G401.6 (cell line): Measurements from ENCODE around the gene UST.

ENCODE experiments used
- FAIRE-seq: peaks from 2 replicates; lab custom pipeline; 2012; peaks lifted over from hg19 to GRCh38; lab: Jason Lieb, UNC

Gene UST

GRCh38 chr6:149064001-149064659 lies 317.3 kb downstream of the UST start:
- no peak for FAIRE-seq

- no peak for FAIRE-seq
These were observed 317.8 kb downstream of the UST start for GRCh38 chr6:149064660-149065015.

- FAIRE-seq: no peak
These were observed 318.3 kb downstream of the UST start for GRCh38 chr6:149065121-149065520.

DNA sequence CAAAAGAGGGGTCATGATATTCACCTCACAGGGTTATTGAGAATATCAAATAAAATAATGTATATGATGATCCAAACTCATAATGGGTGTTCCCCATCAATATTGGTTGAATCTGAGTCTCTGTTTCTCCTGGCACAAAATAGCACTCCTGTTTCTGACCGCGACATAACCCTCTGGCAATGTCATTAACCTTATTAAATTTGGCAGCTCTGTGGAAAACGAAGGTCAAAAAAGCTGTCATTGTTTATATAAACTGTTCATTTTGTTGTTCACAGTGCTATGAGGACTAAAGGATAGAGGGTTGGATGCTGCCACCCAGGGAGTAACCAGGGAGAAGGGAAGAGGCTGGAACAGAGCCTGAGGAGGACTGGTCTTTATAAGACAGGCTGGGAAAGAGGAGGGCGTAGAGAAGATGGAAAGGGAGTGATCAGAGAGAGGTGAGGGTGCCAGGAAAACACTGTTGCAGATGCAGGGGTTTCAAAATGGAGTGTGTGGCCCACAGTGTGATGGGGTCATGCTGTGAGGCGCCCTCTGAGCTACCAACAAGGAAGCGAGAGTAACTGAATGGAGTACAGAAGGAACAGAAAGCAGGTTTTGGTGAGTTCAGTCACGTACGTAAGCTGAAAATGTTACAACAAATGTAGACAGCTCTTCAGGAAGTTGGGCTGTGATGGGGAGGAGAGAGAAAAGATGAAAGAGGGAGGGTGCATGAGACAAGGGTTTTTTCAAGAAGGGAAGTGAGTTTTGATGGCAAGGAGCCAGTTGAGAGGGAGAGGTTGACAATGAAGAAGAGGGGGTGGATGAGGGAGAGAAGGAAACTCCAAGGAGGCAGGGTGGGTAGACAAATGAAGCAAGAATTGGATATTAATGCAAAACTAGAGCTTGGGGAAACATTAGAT lies 319.1 kb downstream of the UST start:
- no peak for FAIRE-seq

DNA sequence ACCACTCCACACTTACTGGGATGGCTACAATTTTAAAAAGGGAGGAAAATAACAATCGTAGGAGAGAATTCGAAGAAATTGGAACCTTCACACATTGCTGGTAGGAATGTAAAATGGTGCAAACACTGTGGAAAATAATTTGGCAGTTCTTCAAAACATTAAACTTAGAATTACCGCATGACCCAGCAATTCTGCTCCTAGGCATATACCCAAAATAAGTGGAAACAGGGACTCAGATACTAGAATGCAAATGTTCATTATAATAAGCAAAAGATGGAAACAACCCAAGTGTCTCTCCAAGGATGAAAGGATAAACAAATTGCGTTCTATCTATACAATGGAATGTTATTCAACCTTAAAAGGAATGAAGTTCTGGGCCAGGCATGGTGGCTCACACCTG lies 325.2 kb downstream of the UST start:
- no peak for FAIRE-seq

DNA sequence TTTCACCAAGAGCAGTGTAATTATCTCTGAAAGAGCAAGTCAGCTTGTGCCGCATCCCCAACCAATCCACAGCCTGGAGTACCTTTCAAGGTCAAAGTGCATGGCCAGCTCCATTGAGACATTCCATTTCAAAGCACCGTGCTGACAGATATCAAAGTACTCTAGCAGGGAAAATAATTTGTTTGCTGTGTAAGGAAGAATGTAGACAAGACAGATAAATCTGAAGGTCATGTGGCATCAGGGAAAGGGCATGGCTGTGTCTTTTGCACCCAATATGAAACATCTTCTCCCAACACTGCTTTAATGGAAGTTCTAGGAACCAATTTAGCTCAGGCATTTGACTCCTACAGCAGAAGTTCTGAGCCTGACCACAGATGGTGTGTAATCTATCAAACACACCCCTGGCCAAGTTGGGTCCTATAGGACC lies 328.0 kb downstream of the UST start:
- no peak for FAIRE-seq

GRCh38 chr6:149075616-149076354 lies 329.0 kb downstream of the UST start:
- no peak for FAIRE-seq

- no peak for FAIRE-seq
These were observed 329.5 kb downstream of the UST start for GRCh38 chr6:149076355-149076734.

DNA sequence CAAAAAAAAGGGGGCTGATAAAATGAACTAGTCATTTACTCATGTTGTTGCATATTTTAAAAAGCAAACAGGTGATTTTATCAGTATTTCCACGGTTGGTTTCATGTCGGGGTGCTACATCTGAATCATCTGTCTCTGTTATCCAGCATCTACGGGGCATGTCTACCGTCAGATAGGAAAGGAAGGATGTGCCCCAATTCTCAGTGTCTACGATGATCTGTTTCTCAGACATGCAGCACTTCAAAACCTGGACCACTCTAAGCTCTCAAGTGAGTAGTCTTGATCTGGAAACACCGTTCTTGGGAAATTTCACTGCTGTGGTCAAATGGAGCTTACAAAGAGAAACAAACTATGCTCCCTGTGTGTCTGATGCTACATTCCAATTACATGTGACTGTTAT lies 330.4 kb downstream of the UST start:
- FAIRE-seq: no peak

DNA sequence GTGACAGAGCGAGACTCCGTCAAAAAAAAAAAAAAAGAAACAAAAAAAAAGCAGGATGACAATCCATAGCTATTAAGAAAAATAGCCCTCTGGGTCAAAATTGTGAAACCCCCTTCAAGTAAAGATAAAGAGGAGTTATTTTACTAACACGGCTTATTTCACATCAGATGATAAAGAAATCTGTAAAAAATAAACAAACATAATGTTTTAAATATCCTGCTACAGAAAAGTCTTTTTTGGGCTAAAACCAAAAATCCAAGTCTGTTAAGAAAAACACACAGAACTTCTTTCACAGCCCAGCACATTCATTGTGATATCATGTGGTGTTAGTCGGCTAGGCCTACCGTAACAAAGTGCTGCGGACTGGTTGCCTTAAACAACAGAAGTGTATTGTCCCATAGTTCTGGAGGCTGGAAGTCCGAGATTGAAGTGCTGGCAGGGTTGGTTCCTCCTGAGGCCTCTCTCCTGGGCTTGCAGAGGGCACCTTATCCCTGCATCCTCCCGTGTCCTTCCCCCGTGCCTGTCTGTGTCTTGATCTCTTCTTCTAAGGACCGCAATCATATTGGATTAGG lies 331.5 kb downstream of the UST start:
- FAIRE-seq: no peak

GRCh38 chr6:149079456-149079855 lies 332.6 kb downstream of the UST start:
- FAIRE-seq: no peak

DNA sequence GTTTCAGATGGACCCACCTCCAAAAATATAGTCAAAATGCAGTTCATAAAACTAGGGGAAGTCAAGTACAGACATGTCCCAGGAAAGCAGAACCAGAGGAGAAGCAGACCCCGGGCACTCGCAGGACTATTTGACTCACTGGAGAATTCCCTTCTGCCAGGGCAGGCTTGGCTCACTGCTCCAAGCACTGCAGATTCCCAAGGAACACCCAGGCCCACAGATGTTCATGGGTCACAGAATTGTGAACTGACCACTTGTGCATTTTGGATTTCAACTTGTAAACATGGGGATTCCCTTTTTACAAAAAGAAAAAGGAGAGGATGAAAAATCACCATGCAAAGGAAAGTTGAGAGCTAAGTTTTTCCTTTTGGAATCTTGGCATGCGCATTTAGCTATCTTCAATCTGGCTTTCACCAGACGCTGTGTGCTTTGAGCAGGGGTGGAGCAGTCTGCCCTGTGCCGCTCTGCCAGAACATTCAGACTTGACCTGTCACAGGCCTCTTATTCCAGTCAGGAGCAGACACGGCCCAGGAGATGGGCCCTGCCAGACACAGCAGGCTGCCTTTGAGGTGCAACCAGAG lies 333.2 kb downstream of the UST start:
- FAIRE-seq: no peak

GRCh38 chr6:149080511-149080910 lies 333.7 kb downstream of the UST start:
- FAIRE-seq: no peak

- FAIRE-seq: no peak
These were observed 334.5 kb downstream of the UST start for GRCh38 chr6:149081281-149081680.

- FAIRE-seq: peak; percentile 82
These were observed 335.5 kb downstream of the UST start for GRCh38 chr6:149082320-149082719.

DNA sequence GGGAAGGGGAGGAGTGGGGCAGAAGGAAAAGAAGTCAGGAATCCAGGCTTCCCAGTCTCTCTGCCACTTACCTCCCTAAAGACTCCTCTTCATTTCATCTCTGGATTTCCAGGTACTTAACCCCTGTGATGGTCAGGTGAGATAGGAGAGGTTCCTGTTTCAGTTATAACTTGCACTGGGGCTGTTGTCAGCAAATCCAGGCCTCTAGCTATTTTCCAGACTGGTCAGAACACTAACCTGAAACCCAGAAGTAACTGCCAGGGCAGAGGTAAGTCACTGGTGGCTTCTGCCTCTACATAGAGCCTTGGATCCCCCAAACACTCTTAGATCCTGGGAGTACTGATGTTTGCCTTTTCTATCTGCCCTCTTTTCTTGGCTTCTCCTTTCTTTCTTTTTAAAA lies 337.2 kb downstream of the UST start:
- no peak for FAIRE-seq

GRCh38 chr6:149084808-149085556 lies 338.2 kb downstream of the UST start:
- no peak for FAIRE-seq

GRCh38 chr6:149085557-149085938 lies 338.7 kb downstream of the UST start:
- no peak for FAIRE-seq

GRCh38 chr6:149086363-149086762 lies 339.5 kb downstream of the UST start:
- no peak for FAIRE-seq

DNA sequence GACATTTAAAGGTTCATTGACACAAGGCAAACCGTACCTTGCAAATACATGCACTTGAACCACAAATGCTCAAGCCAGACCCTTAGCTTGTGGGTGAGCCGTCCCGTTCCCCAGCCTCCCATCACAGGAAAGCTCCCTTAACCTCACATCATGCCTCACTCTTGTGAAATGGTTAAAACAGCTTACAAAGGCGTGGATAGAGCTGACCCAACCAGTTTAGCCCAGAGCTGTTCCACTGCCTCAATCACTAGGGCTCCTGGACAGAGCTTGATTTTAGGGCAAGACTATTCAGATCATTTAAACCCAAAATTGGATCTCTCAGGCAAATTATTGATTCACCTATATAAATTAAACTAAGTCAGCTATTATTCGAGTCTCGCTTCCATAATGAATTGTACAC lies 341.1 kb downstream of the UST start:
- no peak for FAIRE-seq

GRCh38 chr6:149088361-149088760 lies 341.5 kb downstream of the UST start:
- no peak for FAIRE-seq

DNA sequence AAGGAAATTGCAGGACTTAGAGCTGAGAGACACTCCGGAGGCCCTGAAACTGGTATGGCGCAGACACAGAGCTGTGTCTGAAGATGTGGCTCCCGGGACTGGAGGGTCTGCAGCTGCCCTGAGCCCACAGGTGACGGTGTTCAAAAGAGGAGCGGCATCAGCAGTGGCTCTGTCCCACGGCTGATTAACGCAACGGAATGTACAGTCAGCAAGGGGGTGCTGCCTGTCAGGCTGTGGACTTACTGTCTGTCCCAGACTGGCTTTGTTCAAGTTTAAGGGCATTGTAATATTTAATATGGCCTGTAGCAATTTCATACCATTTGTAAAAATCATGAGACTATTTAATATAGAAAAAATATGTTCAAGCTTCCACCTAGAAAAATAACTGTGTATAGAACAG lies 342.7 kb downstream of the UST start:
- FAIRE-seq: no peak
